ENCODE results near the gene RMND1. TPM values are rescaled to one million over a fixed set of nuclear protein-coding genes. Genes with fewer than 3 reads are reported as not detected.
A peak's percentile ranks its signal among the peaks of the same experiment; 100 is the strongest.

The RMND1 gene
- total and polyA plus RNA-seq, 2 of the 13 experiments (the other 11 are each of a cell fraction or from before 2014, with no cell fraction given), result 34.0 to 72.5 TPM

- TF ChIP-seq ZNF10 (CRISPR knock-in tag; IDR thresholded peaks at IDR 0.05; ENCODE audit: borderline replicate concordance, low read depth) (no peak), TCF7 (IDR thresholded peaks at IDR 0.05; ENCODE audit: low read depth) (no peak), ZNF547 (CRISPR knock-in tag; IDR thresholded peaks at IDR 0.05) (peak; percentile 24; the same call in 1 of the 2 replicates), HDAC2 (CRISPR knock-in tag; IDR thresholded peaks at IDR 0.05) (no peak), HMGA1 (CRISPR knock-in tag; conservative IDR thresholded peaks at IDR 0.05) (no peak), ZFP41 (CRISPR knock-in tag; IDR thresholded peaks at IDR 0.05; ENCODE audit: borderline replicate concordance) (no peak), HNRNPK (IDR thresholded peaks at IDR 0.05; ENCODE audit: low read depth, low read length, poor library complexity, severe bottlenecking) (no peak), ZNF33B (CRISPR knock-in tag; IDR thresholded peaks at IDR 0.05) (no peak), MYPOP (CRISPR knock-in tag; IDR thresholded peaks at IDR 0.05) (no peak), ZNF800 (CRISPR knock-in tag; IDR thresholded peaks at IDR 0.05) (no peak), TBP (CRISPR knock-in tag; IDR thresholded peaks at IDR 0.05) (no peak), ZNF891 (CRISPR knock-in tag; IDR thresholded peaks at IDR 0.05) (no peak), SOX6 (IDR thresholded peaks at IDR 0.05) (no peak), SOX6 (CRISPR knock-in tag; IDR thresholded peaks at IDR 0.05) (no peak), ZNF501 (CRISPR knock-in tag; IDR thresholded peaks at IDR 0.05) (no peak), YY1 (IDR thresholded peaks at IDR 0.05; ENCODE audit: insufficient read depth, insufficient replicate concordance, low read depth, low read length) (no peak), NR2F6 (IDR thresholded peaks at IDR 0.05) (peak; percentile 40; the same call in 1 of the 2 replicates), NR2F6 (CRISPR knock-in tag; IDR thresholded peaks at IDR 0.05) (no peak; the same call in 1 of the 2 replicates), ZNF563 (CRISPR knock-in tag; IDR thresholded peaks at IDR 0.05) (no peak)
- TF ChIP-seq, protein P1, sequence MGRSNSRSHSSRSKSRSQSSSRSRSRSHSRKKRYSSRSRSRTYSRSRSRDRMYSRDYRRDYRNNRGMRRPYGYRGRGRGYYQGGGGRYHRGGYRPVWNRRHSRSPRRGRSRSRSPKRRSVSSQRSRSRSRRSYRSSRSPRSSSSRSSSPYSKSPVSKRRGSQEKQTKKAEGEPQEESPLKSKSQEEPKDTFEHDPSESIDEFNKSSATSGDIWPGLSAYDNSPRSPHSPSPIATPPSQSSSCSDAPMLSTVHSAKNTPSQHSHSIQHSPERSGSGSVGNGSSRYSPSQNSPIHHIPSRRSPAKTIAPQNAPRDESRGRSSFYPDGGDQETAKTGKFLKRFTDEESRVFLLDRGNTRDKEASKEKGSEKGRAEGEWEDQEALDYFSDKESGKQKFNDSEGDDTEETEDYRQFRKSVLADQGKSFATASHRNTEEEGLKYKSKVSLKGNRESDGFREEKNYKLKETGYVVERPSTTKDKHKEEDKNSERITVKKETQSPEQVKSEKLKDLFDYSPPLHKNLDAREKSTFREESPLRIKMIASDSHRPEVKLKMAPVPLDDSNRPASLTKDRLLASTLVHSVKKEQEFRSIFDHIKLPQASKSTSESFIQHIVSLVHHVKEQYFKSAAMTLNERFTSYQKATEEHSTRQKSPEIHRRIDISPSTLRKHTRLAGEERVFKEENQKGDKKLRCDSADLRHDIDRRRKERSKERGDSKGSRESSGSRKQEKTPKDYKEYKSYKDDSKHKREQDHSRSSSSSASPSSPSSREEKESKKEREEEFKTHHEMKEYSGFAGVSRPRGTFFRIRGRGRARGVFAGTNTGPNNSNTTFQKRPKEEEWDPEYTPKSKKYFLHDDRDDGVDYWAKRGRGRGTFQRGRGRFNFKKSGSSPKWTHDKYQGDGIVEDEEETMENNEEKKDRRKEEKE (IDR thresholded peaks at IDR 0.05), result no peak
- TF ChIP-seq, protein P2, sequence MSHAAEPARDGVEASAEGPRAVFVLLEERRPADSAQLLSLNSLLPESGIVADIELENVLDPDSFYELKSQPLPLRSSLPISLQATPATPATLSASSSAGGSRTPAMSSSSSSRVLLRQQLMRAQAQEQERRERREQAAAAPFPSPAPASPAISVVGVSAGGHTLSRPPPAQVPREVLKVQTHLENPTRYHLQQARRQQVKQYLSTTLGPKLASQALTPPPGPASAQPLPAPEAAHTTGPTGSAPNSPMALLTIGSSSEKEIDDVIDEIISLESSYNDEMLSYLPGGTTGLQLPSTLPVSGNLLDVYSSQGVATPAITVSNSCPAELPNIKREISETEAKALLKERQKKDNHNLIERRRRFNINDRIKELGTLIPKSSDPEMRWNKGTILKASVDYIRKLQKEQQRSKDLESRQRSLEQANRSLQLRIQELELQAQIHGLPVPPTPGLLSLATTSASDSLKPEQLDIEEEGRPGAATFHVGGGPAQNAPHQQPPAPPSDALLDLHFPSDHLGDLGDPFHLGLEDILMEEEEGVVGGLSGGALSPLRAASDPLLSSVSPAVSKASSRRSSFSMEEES (CRISPR knock-in tag; IDR thresholded peaks at IDR 0.05), result no peak
- TF ChIP-seq, protein P3, sequence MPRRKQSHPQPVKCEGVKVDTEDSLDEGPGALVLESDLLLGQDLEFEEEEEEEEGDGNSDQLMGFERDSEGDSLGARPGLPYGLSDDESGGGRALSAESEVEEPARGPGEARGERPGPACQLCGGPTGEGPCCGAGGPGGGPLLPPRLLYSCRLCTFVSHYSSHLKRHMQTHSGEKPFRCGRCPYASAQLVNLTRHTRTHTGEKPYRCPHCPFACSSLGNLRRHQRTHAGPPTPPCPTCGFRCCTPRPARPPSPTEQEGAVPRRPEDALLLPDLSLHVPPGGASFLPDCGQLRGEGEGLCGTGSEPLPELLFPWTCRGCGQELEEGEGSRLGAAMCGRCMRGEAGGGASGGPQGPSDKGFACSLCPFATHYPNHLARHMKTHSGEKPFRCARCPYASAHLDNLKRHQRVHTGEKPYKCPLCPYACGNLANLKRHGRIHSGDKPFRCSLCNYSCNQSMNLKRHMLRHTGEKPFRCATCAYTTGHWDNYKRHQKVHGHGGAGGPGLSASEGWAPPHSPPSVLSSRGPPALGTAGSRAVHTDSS (CRISPR knock-in tag; conservative IDR thresholded peaks at IDR 0.05), result no peak
Observed at GRCh38 chr6:151475653-151476523, 24.0 kb upstream of the RMND1 start (continued).

All from HepG2 (cell line).